K562 (cell line): Measurements from ENCODE around the gene IPO13. TPM values are rescaled to one million over a fixed set of nuclear protein-coding genes. Genes with fewer than 3 reads are reported as not detected.

ENCODE experiments used
- BDP1 ChIP-seq: IDR thresholded peaks from 3 replicates; pipeline ENCODE4 v1.6.1; 2011; ENCODE audit not compliant: insufficient read length, insufficient read depth
- BRD9 ChIP-seq: fragments of 450-650 bp; IDR thresholded peaks from 2 replicates; pipeline ENCODE4 v1.6.1; 2018; ENCODE audit warnings: low read depth; ENCODE audit not compliant: partially characterized antibody
- CTBP1 ChIP-seq: fragments of 450-650 bp; IDR thresholded peaks from 2 replicates; pipeline ENCODE4 v1.6.1; 2016; ENCODE audit warnings: borderline replicate concordance
- DMBX1 ChIP-seq: fragments of 250-450 bp; sonication (Bioruptor Pico); IDR thresholded peaks from 2 replicates; pipeline ENCODE4 v1.8.0; 2022; ENCODE audit warnings: inconsistent platforms, mild to moderate bottlenecking, moderate library complexity, borderline replicate concordance
- EP300 ChIP-seq: IDR thresholded peaks from 2 replicates; pipeline ENCODE4 v1.6.1; 2012; ENCODE audit warnings: low read length, improper control_type of control experiment
- ERF ChIP-seq: fragments of 450-650 bp; formaldehyde crosslinking; IDR thresholded peaks from 2 replicates; pipeline ENCODE4 v1.4.0; 2020; ENCODE audit warnings: mild to moderate bottlenecking, mixed read lengths
- ESRRA ChIP-seq: fragments of 450-650 bp; IDR thresholded peaks from 2 replicates; pipeline ENCODE4 v1.6.1; 2014; ENCODE audit warnings: low read depth, mild to moderate bottlenecking, moderate library complexity, borderline replicate concordance
- MCM2 ChIP-seq: fragments of 450-650 bp; IDR thresholded peaks from 2 replicates; pipeline ENCODE4 v1.6.1; 2017; ENCODE audit warnings: low read depth, mild to moderate bottlenecking
- NFATC3 ChIP-seq: fragments of 450-650 bp; IDR thresholded peaks from 2 replicates; pipeline ENCODE4 v1.6.1; 2017; ENCODE audit warnings: mild to moderate bottlenecking
- NR3C1 ChIP-seq: sonication (generic); formaldehyde crosslinking; IDR thresholded peaks from 2 replicates; pipeline ENCODE4 v1.8.1; 2022; ENCODE audit warnings: missing genetic modification reagents
- PHB ChIP-seq: fragments of 250-450 bp; sonication (Bioruptor Pico); IDR thresholded peaks from 2 replicates; pipeline ENCODE4 v1.5.0; 2021
- POLR2A ChIP-seq: fragments of 450-650 bp; conservative IDR thresholded peaks from 2 replicates; pipeline ENCODE4 v1.6.1; 2016
- SAFB ChIP-seq: fragments of 200-400 bp; formaldehyde crosslinking; IDR thresholded peaks from 2 replicates; pipeline ENCODE4 v1.6.1; 2017; ENCODE audit warnings: low read depth, low read length, borderline replicate concordance
- TAF1 ChIP-seq: IDR thresholded peaks from 2 replicates; pipeline ENCODE4 v1.6.1; 2011; ENCODE audit warnings: mild to moderate bottlenecking, low read length, moderate library complexity; ENCODE audit not compliant: insufficient read depth, control insufficient read depth, severe bottlenecking; ENCODE audit errors: extremely low read depth
- XRCC4 ChIP-seq: IDR thresholded peaks from one replicate; pipeline ENCODE4 v1.6.1; 2011; ENCODE audit not compliant: insufficient read depth, insufficient read length; ENCODE audit errors: extremely low read depth
- YY1 ChIP-seq, 3 experiments: IDR thresholded peaks; 2 replicates each; pipeline ENCODE4 v1.6.1; 2011; ENCODE audit warnings: low read length in 2 of 3, mild to moderate bottlenecking in 2 of 3, moderate library complexity in 2 of 3, borderline replicate concordance in 1 of 3, control low read depth in 1 of 3, low read depth in 1 of 3; ENCODE audit not compliant: insufficient read depth in 3 of 3, insufficient replicate concordance in 2 of 3, control insufficient read depth in 1 of 3, insufficient read length in 1 of 3; ENCODE audit errors: extremely low read depth in 1 of 3
- ZNF239 ChIP-seq: fragments of 250-450 bp; sonication (Bioruptor Pico); IDR thresholded peaks from 2 replicates; pipeline ENCODE4 v1.4.0; 2020; ENCODE audit warnings: mild to moderate bottlenecking
- ZNF766 ChIP-seq: fragments of 200-800 bp; sonication (Bioruptor generic); conservative IDR thresholded peaks from 2 replicates; pipeline ENCODE4 v1.6.1; 2016; ENCODE audit warnings: missing genetic modification characterization, missing compliant biosample characterization
- polyA plus RNA-seq, 8 experiments: library from polyadenylated mRNA; depleted of rRNA in 4 of 8; stranded (reverse) in 5 of 8; unstranded in 3 of 8; fragments of >200 nt; fragmentation: Nextera tagmentation in 2 of 8; fragmentation: Illumina TruSeq in 1 of 8; extraction: Ambion mirVana in 2 of 8; extraction: Trizol in 1 of 8; gene quantifications; 2 replicates each; pipeline versions ENCODE4 v1.2.1 to v1.2.3, GENCODE V29; 2011 to 2014; ENCODE audit warnings: inconsistent platforms in 1 of 8, missing spikeins in 1 of 8
- total RNA-seq, 7 experiments: library from RNA; depleted of rRNA in 6 of 7; stranded (reverse); fragments of >200 nt in 6 of 7; fragmentation: Illumina TruSeq in 2 of 7; extraction: Trizol in 2 of 7; gene quantifications; 2 replicates each; pipeline versions ENCODE4 v1.2.1 to v1.2.3, GENCODE V29; 2011 to 2021; ENCODE audit warnings: low replicate concordance in 1 of 7
- TF ChIP-seq, protein P1 (sequence below): fragments of 250-450 bp; sonication (Bioruptor Pico); IDR thresholded peaks from 2 replicates; pipeline ENCODE4 v1.5.0; 2021; ENCODE audit warnings: mild to moderate bottlenecking, moderate library complexity
- TF ChIP-seq, protein P2 (sequence below): fragments of 250-450 bp; sonication (Bioruptor Pico); IDR thresholded peaks from 2 replicates; pipeline ENCODE4 v1.8.0; 2021; ENCODE audit warnings: borderline replicate concordance, mild to moderate bottlenecking, moderate library complexity; ENCODE audit not compliant: poor library complexity, severe bottlenecking
- TF ChIP-seq, protein P3 (sequence below): fragments of 250-450 bp; sonication (Bioruptor Pico); IDR thresholded peaks from 2 replicates; pipeline ENCODE4 v1.9.0; 2021; ENCODE audit warnings: mild to moderate bottlenecking
- TF ChIP-seq, protein P4 (sequence below), 3 experiments: fragments of 200-800 bp in 1 of 3; sonication (Bioruptor generic) in 1 of 3; sonication (generic) in 1 of 3; formaldehyde crosslinking in 1 of 3; IDR thresholded peaks; 2 replicates each; pipeline versions ENCODE4 v1.6.1 to v1.8.0; 2016 to 2022; ENCODE audit warnings: mild to moderate bottlenecking in 2 of 3, missing compliant biosample characterization in 2 of 3, missing genetic modification characterization in 2 of 3, missing genetic modification reagents in 1 of 3

The IPO13 gene
- total and polyA plus RNA-seq, 9 of the 15 experiments (the other 6 are each of a cell fraction or from before 2014, with no cell fraction given) = 7.0 to 30.8 (median 16.2) TPM

DNA sequence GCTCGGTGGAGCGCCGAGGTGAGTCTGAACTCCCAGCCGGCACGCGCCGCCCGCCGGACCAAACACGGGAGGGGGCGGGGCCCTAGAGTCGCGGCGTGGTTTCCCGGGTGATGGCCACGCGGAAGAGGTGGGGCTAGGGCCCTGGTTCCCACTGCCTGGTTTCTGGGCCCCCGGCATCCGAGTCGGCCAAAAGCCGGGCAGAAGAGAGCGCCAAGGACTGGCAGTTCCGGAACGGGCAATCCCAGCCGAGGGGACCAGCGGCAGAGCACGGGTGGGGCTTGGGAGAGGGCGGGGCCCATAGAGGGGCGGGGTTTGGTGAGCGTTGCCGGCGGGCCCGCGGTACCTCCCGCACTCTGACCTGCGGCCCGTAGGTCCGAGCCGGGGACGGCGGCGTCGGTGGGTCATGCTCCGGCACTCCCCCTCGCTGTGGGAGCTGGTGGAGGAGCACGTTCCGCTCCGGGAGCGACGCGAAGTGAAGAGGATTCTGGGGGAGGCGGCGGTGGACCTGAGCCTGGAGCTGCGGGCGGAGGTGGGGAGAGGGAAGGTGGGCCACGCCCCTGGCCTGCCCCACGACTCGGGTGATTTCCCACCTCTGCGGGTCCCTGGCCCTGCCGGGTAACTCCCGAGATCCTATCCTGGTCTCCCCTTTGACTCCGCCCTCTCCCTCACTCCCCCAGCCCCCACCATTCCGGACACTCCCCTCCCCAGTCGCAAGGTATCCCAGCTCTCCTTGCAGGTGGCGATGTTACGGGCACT, 44.9 kb downstream of the IPO13 start, which contains the start of gene CCDC24 (continued):
- TF ChIP-seq, protein P1, sequence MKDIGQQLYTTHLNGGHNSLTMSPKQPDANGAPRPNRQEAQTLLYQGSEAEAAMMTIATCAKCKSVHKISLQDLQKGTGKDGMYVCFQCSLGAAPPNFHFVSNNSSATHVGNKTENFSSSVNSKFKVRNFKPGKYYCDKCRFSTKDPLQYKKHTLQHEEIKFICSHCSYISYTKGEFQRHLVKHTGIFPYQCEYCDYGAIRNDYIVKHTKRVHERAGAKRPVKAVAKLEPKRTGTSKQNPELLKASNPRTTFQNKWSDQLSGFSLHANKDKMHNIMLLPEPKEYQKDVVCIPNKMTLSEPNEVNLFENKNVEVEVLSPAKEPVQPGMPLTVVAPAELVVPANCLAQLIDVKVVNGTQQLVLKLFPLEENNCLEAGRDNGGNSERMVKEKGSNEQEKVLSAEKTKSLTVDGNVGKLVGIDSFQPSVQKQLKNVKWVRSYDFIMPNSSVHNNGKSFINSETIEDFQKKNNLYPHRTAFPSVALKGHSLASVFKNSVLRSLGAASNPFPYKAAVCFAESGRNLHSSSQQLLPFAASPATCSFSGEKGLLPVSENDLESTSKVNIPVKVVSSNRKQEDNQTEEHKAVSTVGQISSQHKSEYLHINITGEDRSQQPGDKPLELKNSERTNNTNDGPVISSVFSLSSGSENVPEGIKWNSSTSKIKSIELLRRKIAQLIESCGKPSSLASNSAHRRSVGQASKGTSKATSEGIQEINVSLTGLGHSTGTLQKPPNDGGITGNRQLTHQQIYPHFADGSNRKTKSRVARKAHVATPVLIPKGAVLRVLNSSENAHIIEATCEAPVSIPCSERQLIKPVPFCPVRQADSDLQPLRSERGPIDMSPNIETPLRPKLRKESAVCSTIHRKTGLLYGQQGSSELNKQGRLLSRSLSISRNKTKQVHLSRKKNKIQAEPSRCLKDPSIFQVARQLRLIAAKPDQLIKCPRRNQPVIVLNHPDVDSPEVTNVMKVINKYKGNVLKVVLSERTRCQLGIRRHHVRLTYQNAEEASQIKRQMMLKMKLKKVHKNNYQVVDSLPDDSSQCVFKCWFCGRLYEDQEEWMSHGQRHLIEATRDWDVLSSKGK (CRISPR knock-in tag) = no peak
- TF ChIP-seq, protein P2, sequence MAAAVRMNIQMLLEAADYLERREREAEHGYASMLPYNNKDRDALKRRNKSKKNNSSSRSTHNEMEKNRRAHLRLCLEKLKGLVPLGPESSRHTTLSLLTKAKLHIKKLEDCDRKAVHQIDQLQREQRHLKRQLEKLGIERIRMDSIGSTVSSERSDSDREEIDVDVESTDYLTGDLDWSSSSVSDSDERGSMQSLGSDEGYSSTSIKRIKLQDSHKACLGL = peak; percentile 26
- no peak for TF ChIP-seq NFATC3
- TF ChIP-seq, protein P3, sequence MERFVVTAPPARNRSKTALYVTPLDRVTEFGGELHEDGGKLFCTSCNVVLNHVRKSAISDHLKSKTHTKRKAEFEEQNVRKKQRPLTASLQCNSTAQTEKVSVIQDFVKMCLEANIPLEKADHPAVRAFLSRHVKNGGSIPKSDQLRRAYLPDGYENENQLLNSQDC (CRISPR knock-in tag) = 0 out of 2 replicates have a peak, but pooled peaks have one; percentile 2
- TF ChIP-seq EP300 = no peak
- 0 out of 2 replicates have a peak, but pooled peaks have one; percentile 21 for TF ChIP-seq CTBP1
- 0 out of 2 replicates have a peak, but pooled peaks have one; percentile 3 for TF ChIP-seq ZNF766 (CRISPR knock-in tag)
- TF ChIP-seq NR3C1 (CRISPR knock-in tag) = no peak
- no peak for TF ChIP-seq DMBX1 (CRISPR knock-in tag)
- TF ChIP-seq TAF1 = peak; percentile 42
- TF ChIP-seq ZNF239 (CRISPR knock-in tag) = peak; percentile 29; the same call in 1 of the 2 replicates
- no peak for TF ChIP-seq BRD9
- no peak for TF ChIP-seq XRCC4
- TF ChIP-seq ESRRA = no peak
- peak in 1 of 3 experiments; percentile 37 for TF ChIP-seq YY1 (IDR thresholded peaks at IDR 0.05; ENCODE audit: borderline replicate concordance in 1 of 3, control insufficient read depth in 1 of 3, extremely low read depth in 1 of 3, insufficient read depth in 3 of 3, insufficient read length in 1 of 3, insufficient replicate concordance in 2 of 3, low read depth in 1 of 3, low read length in 2 of 3)
- TF ChIP-seq, protein P4, sequence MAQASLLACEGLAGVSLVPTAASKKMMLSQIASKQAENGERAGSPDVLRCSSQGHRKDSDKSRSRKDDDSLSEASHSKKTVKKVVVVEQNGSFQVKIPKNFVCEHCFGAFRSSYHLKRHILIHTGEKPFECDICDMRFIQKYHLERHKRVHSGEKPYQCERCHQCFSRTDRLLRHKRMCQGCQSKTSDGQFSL (CRISPR knock-in tag; IDR thresholded peaks at IDR 0.05) = peak; percentile 61; the same call in 1 of the 2 replicates
- TF ChIP-seq, protein P4 (tag; IDR thresholded peaks at IDR 0.05) = no peak
- TF ChIP-seq PHB (CRISPR knock-in tag) = peak; percentile 10; the same call in 1 of the 2 replicates
- TF ChIP-seq MCM2 = no peak
- TF ChIP-seq POLR2A = peak; percentile 82
- peak; percentile 76 for TF ChIP-seq SAFB
- TF ChIP-seq ERF (CRISPR knock-in tag) = no peak; the same call in 1 of the 2 replicates
- no peak for TF ChIP-seq BDP1
